ENCODE results near the gene EVA1A.

Gene EVA1A

DNA sequence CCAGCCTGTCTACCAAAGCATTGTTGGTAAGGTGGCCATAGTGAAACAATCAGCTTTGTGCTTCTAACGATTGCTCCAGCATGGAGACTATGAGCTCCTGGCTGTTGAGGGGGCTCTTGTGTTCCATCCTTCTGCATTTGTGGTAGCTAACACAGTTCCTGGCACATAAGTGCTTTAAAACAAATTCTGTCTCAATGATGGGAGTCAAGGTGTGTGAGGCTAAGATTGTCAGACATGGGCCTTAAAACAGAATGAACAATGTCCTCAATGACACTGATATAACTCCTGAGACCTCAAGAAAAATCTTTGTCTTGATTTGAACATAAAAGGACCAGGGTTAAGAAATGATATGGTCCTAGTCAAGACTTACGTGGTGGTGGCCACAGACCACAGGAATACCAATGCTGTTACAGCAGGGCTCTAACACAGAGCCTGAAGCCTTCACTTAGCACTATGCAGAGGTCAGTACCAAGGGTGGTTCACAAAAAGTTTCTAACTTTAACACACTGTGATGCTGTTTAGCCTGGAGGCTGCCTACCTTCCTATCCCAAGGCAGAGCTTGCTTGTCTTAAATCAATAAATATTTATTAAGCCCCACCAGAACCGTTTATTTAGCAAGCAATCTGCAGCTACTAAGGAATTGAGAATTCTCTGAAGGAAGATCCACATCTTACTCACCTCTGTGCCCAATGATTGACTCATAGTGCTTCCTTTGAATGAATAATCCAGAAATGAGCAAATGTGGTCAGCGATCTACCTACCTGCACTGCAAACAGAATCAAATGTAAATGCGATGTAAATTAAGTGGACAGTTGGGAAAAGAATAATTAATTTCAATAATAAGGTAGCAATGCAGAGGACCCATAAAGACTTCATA is 35.1 kb downstream of the EVA1A start:
- ATAC-seq, result no peak

DNA sequence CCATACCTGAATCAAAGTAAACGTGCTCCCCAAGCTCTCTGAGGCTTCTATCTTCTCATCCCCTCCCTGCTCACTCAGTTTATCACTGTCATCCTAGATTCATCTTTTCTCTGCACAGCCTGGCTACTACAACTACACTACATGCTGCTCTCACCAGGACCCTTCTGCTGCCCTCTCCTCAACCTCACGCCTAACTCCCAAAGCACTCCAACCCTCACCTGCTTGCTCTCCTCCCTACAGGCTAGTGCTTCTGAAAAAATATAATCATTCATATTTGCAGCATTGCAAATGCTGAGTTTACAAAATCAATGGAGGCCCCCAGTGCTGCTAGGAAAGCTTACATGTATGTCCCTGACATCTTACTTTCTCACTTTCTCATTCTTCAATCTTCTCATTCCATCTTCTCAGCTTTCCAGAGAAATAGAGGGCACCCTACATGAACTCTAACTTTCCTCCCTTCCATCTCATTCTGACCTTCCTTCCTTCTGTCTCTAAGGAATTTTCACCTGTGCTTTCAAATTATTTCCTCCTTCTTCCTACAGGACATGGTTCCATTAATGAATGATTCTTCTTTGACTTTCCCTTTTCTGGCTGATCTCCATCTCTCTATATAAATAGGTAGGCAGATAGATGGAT is 36.3 kb downstream of the EVA1A start:
- TF ChIP-seq PATZ1 (CRISPR knock-in tag; IDR thresholded peaks at IDR 0.05; ENCODE audit: borderline replicate concordance) (no peak), BACH2 (CRISPR knock-in tag; IDR thresholded peaks at IDR 0.05; ENCODE audit: borderline replicate concordance) (no peak), CREB5 (CRISPR knock-in tag; IDR thresholded peaks at IDR 0.05; ENCODE audit: low read depth) (no peak), ZC3H10 (CRISPR knock-in tag; IDR thresholded peaks at IDR 0.05) (no peak), ZNF70 (CRISPR knock-in tag; IDR thresholded peaks at IDR 0.05) (no peak), GLIS3 (CRISPR knock-in tag; IDR thresholded peaks at IDR 0.05) (no peak), ISL1 (CRISPR knock-in tag; IDR thresholded peaks at IDR 0.05) (no peak), TCF4 (CRISPR knock-in tag; IDR thresholded peaks at IDR 0.05; ENCODE audit: borderline replicate concordance) (no peak), TOX (CRISPR knock-in tag; IDR thresholded peaks at IDR 0.05; ENCODE audit: borderline replicate concordance) (no peak), POU6F1 (CRISPR knock-in tag; IDR thresholded peaks at IDR 0.05; ENCODE audit: borderline replicate concordance, low read depth) (no peak)
- peak; percentile 9 for ATAC-seq

More for the DNA sequence above, 35.1 kb downstream of the EVA1A start:
- TF ChIP-seq PPARA (CRISPR knock-in tag; IDR thresholded peaks at IDR 0.05; ENCODE audit: borderline replicate concordance) (no peak), CSDC2 (CRISPR knock-in tag; IDR thresholded peaks at IDR 0.05) (no peak), SNAI2 (CRISPR knock-in tag; IDR thresholded peaks at IDR 0.05) (no peak), ISL1 (CRISPR knock-in tag; IDR thresholded peaks at IDR 0.05) (no peak), ZNF565 (CRISPR knock-in tag; conservative IDR thresholded peaks at IDR 0.05; ENCODE audit: low read depth) (no peak), ZFP3 (CRISPR knock-in tag; IDR thresholded peaks at IDR 0.05) (no peak), CSRNP3 (CRISPR knock-in tag; IDR thresholded peaks at IDR 0.05) (no peak), GLIS3 (CRISPR knock-in tag; IDR thresholded peaks at IDR 0.05) (no peak), OSR1 (CRISPR knock-in tag; IDR thresholded peaks at IDR 0.05) (no peak), POU6F1 (CRISPR knock-in tag; IDR thresholded peaks at IDR 0.05; ENCODE audit: borderline replicate concordance, low read depth) (no peak), BACH2 (CRISPR knock-in tag; IDR thresholded peaks at IDR 0.05; ENCODE audit: borderline replicate concordance) (no peak), ARNTL (CRISPR knock-in tag; IDR thresholded peaks at IDR 0.05; ENCODE audit: borderline replicate concordance, low read depth) (no peak), ZC3H10 (CRISPR knock-in tag; IDR thresholded peaks at IDR 0.05) (no peak), CREB5 (CRISPR knock-in tag; IDR thresholded peaks at IDR 0.05; ENCODE audit: low read depth) (no peak)

Data from SK-N-SH treated with all-trans-retinoic acid at 6 μM for 48 hours (cell line).